ENCODE data around the gene ST3GAL2.
A peak's percentile ranks its signal among the peaks of the same experiment; 100 is the strongest.
"Not testable (repeated sequence)": the region's sequence is repeated elsewhere in the genome, so short reads cannot be mapped to it uniquely, and the experiment has no call there.

The ST3GAL2 gene

GRCh38 chr16:70381604-70382342 lies 57.1 kb downstream of the ST3GAL2 start:
- no peak for DNase-seq

DNA sequence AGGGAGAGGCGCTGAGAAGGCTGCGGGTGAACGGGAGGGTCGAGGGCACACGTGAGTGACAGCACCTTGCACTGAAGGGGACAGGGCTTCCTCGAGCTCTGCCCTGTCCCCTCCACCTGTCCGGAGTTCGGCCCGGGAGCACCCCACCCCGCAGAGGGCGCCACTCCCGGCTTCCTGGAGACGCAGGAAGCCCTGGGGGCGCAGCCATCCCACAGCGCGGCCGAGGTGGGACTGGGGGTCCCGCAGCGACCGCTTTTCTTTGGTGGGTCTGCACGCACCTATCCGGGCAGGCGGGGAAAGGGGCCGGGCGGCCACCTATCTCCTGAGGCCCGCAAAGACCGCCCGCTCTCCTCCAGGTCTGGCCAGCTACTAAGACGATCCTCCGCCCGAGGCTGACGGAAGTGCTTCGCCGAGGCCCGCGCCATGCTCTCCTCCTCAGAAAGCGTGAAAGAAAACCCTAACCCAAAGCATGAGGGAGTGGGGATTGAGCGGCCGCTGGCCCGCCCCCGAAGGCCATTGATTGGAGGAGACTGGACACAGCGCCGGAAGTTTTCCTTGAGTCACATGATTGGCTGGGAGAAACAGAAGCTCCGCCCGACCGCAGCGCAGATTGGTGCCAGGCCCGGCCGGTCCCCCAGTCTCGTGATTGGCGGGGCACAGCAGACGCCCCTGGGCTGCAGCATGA lies 57.8 kb downstream of the ST3GAL2 start:
- peak; percentile 93 for DNase-seq

GRCh38 chr16:70380248-70380918 lies 58.5 kb downstream of the ST3GAL2 start:
- peak; percentile 73 for DNase-seq

DNA sequence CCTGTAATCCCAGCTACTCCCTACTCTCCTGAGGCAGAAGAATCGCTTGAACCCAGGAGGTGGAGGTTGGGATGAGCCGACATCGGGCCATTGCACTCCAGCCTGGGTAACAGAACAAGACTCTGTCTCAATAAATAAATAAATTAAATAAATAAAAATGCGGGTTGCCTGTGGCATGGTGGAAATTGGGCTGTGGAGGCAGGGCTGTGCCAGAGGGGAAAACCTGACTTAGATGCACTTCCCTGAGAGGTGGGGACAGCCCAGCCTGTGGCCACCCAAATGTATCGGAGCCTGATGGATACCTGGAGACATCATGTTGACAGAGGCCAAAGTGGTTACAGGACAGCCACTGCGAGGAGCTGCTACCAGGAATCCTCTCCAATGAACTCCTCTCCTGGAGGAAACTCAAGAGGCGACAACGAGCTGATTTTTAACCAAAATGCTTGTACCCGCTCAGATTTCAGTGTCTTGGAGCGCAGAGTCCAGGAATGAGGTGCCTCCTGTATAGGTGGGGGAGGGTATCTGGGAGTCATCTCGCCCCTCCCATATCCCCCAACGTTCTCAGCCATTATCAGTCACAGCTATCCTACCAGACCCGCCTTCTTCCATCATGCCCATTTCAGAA lies 59.9 kb downstream of the ST3GAL2 start:
- no peak for DNase-seq

DNA sequence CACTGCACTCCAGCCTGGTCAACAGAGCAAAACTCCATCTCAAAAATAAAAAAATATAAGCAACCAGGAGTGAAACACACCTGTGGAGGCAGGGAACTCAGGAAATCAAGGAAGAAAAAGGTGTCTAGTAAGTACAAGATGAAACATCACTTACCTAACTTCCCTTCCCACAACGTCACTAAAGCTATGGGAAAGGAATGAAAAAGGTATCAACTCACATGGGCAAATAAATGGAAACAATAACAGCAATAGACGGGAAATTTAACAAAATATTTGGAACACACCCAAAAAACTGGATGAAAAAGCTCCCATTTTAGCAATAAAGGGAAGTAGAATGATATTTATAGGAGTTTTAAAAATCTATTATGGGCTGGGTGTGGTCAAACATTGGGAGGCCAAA lies 61.1 kb downstream of the ST3GAL2 start:
- DNase-seq, result no peak

GRCh38 chr16:70375636-70376611 lies 63.0 kb downstream of the ST3GAL2 start:
- no peak for DNase-seq

DNA sequence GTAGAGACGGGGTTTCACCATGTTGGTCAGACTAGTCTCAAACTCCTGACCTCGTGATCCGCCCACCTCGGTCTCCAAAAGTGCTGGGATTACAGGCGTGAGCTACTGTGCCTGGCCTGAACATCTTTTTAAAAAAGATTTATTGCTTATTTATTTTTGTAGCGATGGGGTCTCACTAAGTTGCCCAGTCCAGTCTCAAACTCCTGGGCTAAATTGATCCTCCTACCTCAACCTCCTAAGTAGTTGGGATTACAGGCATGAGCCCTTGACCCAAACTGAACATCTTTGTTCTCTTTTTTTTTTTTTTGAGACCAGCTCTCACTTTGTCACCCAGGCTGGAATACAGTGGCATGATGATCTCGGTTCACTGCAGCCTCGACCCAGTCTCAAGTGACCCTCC lies 64.7 kb downstream of the ST3GAL2 start:
- DNase-seq, result no peak

- DNase-seq, result no peak
These were observed 65.8 kb downstream of the ST3GAL2 start for GRCh38 chr16:70372921-70373728.

GRCh38 chr16:70370924-70371323 lies 68.0 kb downstream of the ST3GAL2 start:
- no peak for DNase-seq

DNA sequence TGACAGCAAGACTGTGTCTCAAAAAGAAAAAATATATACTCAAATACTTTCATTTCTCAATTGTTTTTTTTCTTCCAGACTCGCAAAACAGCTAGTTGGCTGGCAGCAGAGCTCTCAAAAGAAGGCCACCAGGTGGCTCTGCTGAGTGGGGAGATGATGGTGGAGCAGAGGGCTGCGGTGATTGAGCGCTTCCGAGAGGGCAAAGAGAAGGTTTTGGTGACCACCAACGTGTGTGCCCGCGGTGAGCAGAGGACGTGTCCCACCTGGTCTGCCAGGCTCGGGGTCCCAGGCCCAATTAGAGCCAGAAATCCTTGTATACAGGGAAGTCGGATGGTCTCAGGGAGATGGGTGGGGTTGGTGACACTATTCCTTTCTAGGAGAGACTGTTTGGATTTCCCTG lies 68.8 kb downstream of the ST3GAL2 start:
- not testable (repeated sequence) for DNase-seq

DNA sequence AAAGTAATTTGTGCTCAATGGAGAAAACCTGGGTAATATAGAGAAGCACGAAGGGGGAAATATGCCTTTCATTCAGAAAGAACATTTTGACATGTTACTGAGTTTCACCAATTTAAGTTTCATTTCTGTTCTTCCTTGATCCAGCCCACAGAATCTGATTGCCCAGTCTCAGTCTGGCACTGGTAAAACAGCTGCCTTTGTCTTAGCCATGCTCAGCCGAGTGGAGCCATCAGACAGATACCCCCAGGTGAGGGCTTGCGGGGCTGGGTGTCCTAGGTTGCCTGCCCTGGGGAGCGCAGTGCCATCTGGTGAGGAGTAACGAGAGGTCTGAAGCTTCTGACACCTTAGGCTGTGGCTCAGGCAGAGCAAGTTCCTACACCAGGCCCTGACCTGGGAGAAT lies 74.5 kb downstream of the ST3GAL2 start:
- no peak for DNase-seq

DNA sequence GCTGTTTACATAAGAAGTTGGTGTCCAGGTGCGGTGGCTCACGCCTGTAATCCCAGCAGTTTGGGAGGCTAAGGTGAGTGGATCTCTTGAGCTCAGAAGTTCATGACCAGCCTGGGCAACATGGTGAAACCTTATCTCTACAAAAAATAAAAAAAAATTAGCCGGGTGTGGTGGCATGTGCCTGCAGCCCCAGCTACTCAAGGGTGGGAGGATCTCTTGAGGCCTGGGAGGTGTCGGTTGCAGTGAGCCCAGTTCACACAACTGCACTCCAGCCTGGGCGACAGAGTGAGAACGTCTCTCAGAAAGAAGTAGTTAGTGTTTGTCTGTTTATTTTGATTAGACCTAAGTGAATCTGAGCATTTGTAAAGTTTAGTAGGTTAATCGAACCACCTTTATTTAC lies 79.3 kb downstream of the ST3GAL2 start:
- DNase-seq, result no peak

GRCh38 chr16:70349783-70350182 lies 89.1 kb downstream of the ST3GAL2 start:
- DNase-seq, result no peak

DNA sequence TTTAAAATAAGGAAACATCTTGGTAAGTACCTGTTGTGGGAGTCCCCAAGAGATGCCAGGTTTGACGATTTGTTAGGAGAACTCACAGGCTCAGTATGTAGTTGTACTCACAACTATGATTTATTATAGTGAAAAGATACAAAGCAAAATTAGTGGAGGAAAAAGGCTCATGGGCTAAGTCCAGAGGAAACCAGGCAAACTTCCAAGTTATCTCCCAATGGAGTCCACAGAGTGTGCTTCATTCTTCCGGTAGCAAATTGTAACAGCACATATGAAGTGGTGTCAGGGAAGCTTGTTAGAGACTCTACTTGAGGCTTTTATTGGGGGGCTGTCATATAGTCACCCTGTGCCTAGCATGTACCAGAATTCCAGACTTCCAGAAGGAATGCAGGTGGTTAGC lies 89.9 kb downstream of the ST3GAL2 start:
- no peak for DNase-seq

- no peak for DNase-seq
These were observed 93.1 kb downstream of the ST3GAL2 start for GRCh38 chr16:70345840-70346239.

DNA sequence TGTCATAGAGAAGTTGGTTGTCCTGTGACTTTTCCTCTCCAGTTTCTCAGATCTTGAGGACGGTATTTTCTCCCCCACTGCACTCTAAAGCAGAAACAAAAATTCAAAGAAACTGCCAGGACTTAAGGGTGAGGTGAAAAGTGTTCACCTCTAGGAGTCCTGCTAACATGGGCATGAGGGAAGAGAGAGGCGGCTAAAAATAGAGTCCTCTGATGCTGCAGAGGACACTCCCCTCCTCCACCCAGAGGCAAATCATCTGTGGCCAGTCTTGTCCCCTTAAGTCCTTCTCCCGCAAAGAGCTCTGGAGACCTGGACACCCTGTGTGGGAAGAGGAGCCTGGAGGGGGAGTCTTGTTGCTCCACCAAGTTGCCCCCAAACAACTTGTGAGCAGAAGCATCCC lies 96.9 kb downstream of the ST3GAL2 start:
- DNase-seq, result no peak

- no peak for DNase-seq
These were observed 97.3 kb downstream of the ST3GAL2 start for GRCh38 chr16:70341600-70341999.

DNA sequence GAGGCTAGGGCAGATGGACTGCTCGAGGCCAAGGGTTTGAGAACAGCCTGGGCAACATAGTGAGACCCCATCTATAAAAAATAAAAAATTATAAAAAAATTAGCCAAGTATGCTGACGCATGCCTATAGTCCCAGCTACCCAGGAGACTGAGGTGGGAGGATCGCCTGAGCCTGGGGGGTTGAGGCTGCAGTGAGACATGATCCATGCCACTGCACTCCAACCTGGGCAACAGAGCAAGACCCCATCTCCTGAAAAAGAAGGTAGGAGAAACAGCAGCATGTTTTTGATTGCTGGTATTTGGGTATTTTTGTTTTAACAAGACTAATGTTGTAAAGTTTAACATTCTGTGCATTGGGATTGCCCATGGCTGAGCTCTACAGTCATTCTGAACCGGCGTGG lies 101.1 kb downstream of the ST3GAL2 start:
- no peak for DNase-seq

GRCh38 chr16:70332728-70333127 lies 106.2 kb downstream of the ST3GAL2 start:
- DNase-seq, result not testable (repeated sequence)

- DNase-seq, result no peak
These were observed 107.1 kb downstream of the ST3GAL2 start for GRCh38 chr16:70331588-70332358.

DNA sequence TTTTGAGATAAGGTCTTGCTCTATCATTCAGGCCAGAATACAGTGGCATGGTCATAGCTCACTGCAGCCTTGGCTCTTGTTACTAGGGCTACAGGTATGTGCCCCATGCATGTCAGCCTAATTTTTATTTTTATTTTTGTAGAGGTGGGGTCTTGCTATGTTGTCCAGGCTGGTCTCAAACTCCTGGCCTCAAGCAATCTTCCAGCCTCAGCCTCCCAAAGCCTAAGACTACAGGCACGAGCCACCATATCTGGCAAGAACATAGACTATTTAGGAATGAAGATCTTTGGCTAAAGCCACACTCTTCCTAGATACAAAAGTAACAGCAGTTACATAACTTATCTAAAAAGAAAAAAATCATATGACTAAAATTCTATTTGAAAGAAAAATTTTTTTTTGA lies 107.8 kb downstream of the ST3GAL2 start:
- DNase-seq, result no peak

All from stimulated activated CD4-positive, alpha-beta T cell treated with anti-CD3 and anti-CD28 coated beads, Interleukin-12 subunit alpha, Interleukin-12 subunit beta, amount 100 ng/mL, for 4 hours (primary cell).